GM21737 (cell line): Measurements from ENCODE around the gene IL32.
"Not testable (repeated sequence)": the region's sequence is repeated elsewhere in the genome, so short reads cannot be mapped to it uniquely, and the experiment has no call there.

Experiments
- ATAC-seq: cut with Tn5 transposase; IDR thresholded peaks from one replicate; pipeline ENCODE4 v1.9.1; 2021; ENCODE audit warnings: mild to moderate bottlenecking, moderate library complexity; ENCODE audit not compliant: unreplicated experiment

The IL32 gene

DNA sequence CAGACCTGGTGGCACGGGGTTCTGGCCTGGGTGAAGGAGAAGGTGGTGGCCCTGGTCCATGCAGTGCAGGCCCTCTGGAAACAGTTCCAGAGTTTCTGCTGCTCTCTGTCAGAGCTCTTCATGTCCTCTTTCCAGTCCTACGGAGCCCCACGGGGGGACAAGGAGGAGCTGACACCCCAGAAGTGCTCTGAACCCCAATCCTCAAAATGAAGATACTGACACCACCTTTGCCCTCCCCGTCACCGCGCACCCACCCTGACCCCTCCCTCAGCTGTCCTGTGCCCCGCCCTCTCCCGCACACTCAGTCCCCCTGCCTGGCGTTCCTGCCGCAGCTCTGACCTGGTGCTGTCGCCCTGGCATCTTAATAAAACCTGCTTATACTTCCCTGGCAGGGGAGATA lies 3.7 kb downstream of the IL32 start:
- not testable (repeated sequence) for ATAC-seq

DNA sequence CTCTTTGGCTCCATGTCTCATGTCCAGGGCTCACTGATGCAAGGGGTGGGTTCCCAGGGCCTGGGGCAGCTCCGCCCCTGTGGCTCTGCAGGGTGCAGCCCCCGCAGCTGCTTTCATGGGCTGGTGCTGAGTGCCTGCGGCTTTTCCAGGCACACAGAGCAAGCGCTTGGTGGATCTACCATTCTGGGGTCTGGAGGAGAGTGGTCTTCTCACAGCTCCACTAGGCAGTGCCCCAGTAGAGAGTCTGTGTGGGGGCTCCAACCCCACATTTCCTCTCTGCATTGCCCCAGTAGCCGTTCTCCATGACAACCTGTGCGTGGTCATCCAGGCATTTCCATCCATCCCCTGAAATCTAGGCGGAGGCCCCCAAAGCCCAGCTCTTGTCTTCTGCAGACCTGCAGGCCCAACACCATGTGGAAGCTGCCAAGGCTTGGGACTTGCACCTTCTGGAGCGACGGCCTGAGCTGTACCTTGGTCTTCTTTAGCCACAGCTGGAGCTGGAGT lies 5.2 kb downstream of the IL32 start:
- ATAC-seq, result no peak

DNA sequence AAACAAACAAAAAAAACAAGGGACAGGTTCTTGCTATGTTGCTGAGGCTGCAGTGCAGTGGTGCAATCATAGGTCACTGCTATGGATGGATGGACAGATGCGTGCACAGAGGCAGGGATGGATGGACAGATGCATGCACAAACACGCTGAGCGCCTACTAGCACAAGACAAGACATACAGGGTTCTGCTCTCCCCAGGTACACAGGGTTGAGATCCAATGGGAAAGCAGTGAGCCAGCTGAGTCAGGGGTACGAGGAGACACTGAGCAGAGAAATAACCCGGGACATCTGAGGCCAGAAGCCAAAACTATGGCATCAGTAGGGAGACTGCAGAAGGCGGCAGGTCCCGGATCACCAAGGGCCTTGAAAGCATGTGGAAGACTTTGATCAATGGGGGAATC lies 6.2 kb downstream of the IL32 start:
- ATAC-seq, result no peak

DNA sequence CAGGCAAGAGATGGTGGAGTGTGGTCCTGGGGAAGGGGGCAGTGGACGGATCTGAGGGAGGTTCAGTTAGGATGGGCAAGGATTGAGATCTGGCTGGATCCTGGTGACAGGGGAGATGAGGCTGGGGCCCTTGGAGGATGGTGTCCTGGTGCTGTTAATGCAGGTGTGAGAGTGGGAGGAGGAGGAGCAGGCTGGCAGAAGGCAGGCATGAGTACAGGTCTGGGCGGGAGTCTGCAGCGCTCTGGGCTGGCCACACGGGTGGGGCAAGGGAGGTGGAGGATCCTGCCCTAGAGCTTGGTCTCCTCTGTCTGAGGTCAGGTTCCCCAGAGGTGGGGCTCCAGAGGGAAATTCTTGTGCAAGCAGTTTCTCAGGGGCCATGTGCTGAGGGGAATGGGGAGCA lies 6.7 kb downstream of the IL32 start:
- not testable (repeated sequence) for ATAC-seq

DNA sequence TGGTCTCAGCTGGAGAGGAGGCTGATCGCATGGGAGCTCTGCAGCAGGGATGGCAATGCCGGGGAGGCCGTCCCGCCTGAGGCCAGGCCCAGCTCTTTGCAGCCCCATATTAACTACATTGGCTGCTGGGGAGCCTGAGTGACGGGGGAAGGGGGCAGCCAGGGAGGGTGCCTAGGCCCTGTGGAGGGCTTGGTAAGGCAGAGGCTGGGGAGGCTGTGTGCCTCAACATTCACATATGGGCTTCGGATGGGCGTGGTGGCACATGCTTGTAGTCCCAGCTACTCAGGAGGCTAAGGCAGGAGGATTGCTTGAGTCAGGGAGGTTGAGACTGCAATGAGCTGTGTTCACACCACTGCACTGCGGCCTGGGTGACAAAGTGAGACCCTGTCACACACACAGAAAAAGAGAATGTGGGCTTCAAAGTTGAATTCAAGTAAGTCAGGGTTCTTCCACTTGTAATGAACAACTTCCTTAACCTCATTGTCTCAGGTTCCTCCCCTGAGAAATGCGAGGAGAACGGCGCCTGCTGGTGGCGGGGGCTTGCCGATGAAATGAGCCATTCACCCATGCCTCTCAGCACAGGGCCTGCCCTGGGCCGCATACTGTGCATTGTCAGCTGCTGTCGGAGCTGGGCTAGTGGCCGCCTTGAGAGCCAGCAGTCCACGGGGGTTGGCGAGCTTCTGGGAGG lies 7.3 kb downstream of the IL32 start:
- not testable (repeated sequence) for ATAC-seq

DNA sequence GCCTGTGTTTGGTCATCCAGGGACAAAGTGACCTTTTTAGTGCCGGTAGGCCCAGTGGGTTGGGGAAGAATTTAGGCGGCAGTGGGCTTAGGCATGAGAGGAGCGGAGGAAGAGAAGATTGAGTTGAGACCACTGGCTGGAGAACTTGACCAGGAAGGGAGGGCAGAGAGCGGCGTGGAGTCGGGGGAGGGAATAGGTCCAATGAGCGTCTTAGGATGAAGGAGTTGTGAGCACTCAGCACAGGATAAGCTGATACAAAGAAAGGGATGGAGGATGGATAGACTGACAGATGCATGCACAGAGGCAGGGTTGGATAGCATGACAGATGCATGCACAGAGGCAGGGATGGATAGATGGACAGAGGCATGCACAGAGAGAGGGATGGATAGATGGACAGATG lies 8.0 kb downstream of the IL32 start:
- no peak for ATAC-seq

DNA sequence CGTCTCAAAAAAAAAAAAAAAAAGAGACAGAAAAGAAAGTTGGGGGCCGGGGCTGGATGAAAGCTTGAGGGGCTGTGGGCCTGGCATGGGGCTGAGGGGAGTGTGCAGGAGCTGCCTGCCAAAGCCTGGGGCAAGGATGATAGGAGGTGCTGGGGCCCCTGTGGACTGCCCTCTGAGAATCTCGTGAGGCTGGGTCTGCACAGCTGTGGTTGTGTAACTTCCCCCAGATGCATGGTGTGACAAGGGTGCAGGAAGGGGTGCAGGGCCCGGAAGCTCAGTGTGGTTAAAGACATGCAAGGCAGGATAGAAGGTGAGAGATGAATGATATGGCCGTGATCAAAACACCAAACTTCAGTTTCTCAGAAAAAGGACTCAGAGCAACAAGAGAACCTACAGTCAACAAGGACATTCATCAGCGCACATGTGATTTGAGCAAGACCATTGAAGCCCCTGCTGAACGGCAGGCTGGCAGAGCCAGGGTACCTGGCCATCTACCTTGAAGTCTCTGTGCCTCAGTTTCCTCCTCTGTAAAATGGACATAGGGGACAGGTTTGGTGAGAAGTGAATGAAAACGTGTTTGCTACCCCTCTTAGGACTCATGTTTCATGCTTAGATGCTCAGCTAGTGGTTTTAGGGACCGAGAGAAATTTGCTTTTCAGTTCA lies 9.6 kb downstream of the IL32 start:
- no peak for ATAC-seq

DNA sequence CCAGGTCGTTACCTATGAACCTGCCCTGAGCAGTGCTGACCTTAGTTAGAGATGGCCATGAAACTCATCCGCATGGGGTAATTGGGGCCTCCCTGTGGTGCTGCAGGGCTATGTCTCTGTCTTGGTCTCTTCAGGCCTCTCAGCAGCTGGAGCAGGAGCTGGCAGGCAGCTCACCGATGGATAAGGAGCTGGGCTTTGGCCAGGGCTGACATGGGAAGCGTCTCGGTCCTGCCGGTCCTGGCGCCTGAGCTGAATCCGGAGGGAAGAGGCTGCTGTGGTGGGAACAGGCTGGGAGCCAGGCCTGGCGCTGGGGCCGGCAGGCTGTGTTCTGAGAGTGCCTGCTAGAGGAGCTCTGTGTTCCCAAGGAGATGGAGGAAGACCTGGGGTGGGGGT lies 10.1 kb downstream of the IL32 start:
- no peak for ATAC-seq

DNA sequence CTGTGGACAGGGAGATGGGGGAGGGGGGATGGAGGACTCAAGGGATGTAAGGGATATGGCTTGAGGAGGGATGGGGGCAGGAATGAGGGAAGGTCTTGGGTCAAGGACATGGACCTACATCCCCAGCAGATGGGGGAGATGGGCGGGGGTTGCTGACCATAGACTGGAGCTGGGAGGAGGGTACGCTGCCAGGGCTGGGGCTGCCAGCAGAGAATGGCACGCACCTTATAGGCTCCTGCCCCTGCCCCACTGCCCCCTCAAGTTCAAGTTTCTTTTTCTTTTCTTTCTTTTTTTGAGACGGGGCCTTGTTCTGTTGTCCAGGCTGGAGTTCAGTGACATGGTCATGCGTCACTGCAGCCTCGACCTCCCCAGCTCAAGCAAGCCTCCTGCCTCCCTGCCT lies 10.5 kb downstream of the IL32 start:
- ATAC-seq, result not testable (repeated sequence)

DNA sequence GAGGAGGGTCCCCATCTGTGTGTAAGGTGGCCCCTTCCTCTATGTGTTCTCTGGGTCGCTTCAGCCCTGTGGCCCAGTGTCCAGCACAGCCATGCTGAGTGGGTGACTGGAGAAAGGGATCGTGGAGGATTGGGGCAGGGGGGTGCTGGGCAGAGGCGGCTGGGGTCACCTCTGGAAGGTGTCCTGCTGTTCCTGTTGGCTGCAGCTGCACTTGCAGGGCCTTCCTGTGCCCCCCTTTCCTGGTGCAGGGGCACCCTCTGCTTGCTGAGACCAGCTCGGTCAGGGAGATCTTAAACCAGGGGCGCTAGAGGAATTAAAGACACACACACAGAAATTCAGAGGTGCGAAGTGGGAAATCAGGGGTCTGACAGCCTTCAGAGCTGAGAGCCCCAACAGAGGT lies 11.1 kb downstream of the IL32 start:
- no peak for ATAC-seq

DNA sequence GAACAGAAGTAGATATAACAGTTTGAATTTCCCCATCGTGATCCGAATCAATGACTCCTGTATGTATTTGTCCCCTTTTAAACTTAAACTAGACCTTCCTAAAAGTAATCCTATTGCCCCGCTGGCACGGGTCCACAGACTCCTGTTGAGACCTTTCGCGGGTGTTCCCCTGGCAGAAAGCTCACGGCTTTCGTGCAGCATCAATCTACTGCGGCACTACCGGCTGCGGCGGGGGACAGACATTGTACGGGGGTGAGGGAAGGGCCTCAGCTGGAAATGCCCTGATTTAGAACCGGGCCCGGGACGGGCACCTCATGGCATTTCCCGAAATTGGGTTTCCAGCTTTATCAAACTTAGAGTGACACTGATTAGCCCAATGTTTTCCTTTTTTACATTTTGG lies 14.6 kb downstream of the IL32 start:
- ATAC-seq, result no peak

DNA sequence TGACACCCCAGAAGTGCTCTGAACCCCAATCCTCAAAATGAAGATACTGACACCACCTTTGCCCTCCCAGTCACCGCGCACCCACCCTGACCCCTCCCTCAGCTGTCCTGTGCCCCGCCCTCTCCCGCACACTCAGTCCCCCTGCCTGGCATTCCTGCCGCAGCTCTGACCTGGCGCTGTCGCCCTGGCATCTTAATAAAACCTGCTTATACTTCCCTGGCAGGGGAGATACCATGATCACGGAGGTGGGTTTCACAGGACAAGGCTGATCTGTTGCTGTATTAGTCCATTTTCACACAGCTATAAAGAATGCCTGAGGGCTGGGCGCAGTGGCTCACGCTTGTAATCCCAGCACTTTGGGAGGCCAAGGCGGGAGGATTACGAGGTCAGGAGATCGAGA lies 16.5 kb downstream of the IL32 start:
- not testable (repeated sequence) for ATAC-seq

DNA sequence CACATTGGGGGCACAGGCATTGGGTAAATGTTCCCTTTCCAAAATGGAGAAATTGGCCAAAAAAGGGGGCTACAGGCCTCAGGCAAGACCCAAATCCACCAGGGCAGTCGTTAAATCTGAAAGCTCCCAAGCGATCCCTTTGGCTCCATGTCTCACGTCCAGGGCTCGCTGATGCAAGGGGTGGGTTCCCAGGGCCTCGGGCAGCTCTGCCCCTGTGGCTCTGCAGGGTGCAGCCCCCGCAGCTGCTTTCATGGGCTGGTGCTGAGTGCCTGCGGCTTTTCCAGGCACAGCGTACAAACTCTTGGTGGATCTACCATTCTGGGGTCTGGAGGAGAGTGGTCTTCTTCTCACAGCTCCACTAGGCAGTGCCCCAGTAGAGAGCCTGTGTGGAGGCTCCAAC lies 18.0 kb downstream of the IL32 start:
- ATAC-seq, result not testable (repeated sequence)

DNA sequence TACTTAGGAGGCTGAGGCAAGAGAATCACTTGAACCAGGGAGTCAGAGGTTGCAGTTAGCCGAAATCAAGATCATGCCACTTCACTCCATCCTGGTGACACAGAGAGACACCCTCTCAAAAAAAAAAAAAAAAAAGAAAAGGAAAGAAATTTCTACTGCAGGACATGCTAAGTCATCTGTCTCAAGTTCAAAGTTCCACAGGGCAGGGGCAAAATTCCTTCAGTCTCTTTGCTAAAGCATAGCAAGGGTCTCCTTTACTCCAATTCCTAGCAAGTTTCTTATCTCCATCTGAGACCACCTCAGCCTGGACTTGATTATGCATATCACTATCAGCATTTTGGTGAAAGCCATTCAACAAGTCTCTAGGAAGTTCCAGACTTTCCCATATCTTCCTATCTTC lies 19.1 kb downstream of the IL32 start:
- no peak for ATAC-seq

DNA sequence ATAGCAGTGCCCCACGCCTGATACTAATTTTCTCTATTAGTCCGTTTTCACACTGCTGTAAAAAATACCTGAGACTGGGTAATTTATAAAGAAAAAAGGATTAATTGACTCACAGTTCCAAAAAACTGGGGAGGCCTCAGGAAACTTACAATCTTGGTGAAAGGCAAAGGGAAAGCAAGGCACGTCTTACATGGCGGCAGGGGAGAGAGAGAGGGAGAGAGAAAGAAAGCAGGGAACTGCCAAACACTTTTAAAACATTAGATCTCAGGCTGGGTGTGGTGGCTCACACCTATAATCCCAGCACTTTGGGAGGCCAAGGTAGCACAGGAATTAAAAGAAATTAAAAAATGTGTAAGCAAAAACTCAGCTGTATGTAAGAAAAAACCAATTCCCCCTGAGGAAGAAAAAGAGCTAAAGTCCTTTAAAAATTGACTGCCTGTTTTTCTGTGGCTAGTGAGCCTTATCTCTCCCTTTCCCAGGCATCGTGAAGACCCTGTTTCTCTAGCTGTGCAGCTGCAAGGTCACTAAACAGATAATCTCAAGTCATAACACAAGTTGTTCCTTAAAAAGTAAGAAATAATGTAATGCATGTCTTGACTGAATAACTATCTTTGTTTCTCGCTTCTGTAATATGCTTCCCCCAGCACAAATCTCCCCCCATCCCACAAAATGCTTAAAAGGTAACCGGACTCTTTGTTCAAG lies 19.7 kb downstream of the IL32 start:
- no peak for ATAC-seq

DNA sequence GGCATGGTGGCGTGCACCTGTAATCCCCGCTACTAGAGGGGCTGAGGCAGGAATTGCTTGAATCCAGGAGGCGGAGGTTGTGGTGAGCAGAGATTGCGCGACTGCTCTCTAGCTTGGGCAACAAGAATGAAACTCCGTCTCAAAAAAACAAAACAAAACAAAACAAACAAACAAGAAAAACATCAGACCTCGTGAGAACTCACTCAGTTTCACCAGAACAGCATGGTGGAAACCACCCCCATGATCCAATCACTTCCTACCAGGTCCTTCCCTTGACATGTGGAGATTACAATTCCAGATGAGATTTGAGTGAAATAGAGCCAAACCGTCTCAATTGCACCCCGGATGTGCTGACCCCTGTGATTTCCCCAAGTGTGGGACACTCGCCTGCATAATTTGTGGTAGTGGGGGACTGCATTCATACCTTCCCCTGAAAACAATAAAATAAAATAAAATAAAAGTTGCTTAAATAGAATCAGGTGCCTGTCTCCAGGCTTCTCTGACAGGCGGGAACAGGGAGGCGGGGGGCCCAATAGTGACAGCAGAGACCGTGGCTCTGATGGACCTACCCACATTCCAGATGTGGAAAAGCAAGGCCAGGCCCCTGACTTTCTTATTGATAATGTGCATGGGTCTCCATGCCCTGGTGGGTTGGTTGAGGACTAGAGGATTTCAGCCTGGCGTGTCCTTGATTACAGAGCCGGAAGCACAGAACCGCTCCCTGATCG lies 20.6 kb downstream of the IL32 start:
- no peak for ATAC-seq

DNA sequence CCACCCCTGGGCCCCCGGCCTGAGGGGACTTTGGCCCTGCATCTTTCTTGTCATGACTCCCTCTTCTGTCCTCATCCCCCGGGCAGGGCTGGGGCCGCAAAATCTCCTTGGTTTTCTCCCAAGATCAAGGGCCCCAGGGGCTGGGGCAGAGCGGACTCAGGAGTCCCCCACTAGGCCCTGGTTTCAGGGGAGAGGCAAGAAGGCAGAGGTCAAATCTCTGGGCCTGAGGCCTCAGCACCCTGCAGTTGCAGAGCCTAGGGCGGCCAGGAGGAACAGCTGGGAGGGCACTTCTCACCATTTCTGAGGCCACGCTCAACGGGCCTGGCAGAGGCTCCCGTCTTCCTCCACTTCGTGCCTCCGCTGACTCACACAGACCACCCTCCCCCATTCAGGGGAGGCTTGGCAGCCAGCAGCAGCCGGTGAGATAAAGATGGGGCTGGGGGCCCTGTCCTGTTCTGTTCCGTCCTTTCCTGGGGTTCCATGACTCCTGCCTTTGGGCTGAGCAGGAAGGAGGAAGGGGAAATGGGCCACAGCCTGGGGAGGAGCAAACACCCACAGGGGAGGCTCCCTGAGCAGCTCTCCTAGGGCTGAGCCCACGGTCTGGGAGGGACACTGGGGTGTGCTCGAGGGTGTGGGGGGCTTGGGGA lies 21.3 kb downstream of the IL32 start:
- no peak for ATAC-seq

DNA sequence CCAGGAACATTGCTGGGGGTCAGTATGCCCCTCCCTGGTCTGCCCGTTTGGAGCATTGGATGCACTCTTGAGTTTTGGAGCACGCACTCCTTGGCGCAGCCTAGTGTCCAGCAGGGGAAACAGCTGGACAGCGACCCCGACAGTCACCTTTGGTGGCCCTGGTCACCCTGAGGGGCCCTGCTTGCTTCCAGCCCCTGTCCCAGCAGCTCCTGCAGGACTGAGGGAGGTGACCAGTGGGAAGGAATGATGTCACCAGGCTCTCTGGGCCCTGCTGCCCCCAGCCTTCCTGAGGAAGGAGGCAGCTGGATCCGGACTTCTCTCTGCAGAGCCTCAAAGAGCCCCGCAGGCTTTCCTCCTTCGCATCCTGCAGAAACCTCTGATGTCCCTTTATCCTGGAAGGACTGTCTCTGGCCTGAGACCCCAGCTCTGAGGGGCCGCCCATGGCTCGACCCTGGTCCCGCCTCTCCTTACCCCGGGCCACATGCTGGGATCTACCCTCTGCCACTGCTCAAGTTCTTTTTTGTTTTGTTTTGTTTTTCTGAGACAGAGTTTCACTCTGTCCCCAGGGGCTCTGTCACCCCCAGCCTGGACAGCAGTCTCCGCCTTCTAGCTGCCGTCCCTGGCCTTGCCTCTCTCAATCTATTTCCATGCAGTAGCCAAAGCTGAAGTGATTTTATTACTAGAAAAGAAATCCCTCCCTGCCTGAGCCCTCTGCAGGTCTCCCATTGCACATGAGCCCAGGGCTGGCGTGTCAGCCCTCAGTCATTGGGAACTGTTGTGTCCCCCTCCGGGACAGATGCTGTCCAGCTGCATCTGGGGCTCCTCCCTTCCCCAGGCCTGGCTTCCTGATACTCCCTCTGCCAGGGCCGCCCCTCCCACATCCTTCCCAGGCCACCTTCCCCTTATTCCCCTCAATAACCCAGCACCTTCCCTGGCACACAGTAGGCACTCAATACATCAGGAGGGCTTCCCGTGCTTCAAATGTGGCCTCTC lies 22.1 kb downstream of the IL32 start:
- no peak for ATAC-seq

DNA sequence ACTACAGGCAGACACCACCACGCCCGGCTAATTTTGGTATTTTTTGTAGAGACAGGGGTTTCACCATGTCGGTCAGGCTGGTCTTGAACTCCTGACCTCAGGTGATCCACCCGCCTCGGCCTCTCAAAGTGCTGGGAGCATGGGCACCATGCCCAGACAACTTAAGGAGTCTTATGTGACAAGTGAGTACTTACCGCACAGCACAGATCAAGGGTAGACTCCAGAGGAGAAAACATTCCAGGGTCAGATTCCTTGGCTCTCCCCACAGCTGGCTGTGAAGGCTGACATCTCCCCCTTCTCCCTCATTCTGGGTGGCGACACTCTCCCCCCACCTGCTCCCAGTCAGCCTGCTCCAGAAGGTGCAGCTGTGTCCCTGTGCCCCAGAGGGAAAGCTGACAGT lies 23.0 kb downstream of the IL32 start:
- ATAC-seq, result no peak
